Lower leg skin (tissue), 3 donors: ENCODE measurements around the gene CDC42.

Source experiments
- POLR2A ChIP-seq, 2 donors: fragments of 450-650 bp; IDR thresholded peaks; one replicate each; pipeline ENCODE4 v1.6.1; 2016 to 2017; ENCODE audit warnings: antibody characterized with exemption in 2 of 2, mild to moderate bottlenecking in 1 of 2, moderate library complexity in 1 of 2
- TF ChIP-seq, protein P1 (sequence below), 3 donors: fragments of 450-650 bp; IDR thresholded peaks; one replicate each; pipeline ENCODE4 v1.5.1; 2016; ENCODE audit warnings: antibody characterized with exemption in 3 of 3, mild to moderate bottlenecking in 3 of 3, moderate library complexity in 2 of 3

GRCh38 chr1:22080191-22080590, 27.7 kb downstream of the CDC42 start:
- TF ChIP-seq POLR2A (IDR thresholded peaks at IDR 0.05): no peak
- TF ChIP-seq, protein P1, sequence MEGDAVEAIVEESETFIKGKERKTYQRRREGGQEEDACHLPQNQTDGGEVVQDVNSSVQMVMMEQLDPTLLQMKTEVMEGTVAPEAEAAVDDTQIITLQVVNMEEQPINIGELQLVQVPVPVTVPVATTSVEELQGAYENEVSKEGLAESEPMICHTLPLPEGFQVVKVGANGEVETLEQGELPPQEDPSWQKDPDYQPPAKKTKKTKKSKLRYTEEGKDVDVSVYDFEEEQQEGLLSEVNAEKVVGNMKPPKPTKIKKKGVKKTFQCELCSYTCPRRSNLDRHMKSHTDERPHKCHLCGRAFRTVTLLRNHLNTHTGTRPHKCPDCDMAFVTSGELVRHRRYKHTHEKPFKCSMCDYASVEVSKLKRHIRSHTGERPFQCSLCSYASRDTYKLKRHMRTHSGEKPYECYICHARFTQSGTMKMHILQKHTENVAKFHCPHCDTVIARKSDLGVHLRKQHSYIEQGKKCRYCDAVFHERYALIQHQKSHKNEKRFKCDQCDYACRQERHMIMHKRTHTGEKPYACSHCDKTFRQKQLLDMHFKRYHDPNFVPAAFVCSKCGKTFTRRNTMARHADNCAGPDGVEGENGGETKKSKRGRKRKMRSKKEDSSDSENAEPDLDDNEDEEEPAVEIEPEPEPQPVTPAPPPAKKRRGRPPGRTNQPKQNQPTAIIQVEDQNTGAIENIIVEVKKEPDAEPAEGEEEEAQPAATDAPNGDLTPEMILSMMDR (IDR thresholded peaks at IDR 0.05): no peak
